Activated CD4-positive, alpha-beta T cell treated with anti-CD3 and anti-CD28 coated beads for 36 hours (primary cell): Measurements from ENCODE around the gene MRPS11. TPM values are rescaled to one million over a fixed set of nuclear protein-coding genes. Genes with fewer than 3 reads are reported as not detected.
"Not testable (repeated sequence)": the region's sequence is repeated elsewhere in the genome, so short reads cannot be mapped to it uniquely, and the experiment has no call there.

Experiments
- ATAC-seq: fragments of 200-7000 bp; cut with Tn5 transposase; one replicate; pipeline ENCODE4 v1.10.0; 2021; ENCODE audit warnings: mild to moderate bottlenecking, moderate library complexity
- CTCF ChIA-PET: fragments of 350-600 bp; sonication (Branson Sonifier 250); formaldehyde crosslinking; loops from one replicate; lab custom pipeline; 2021; ENCODE audit warnings: antibody characterized with exemption; lab: Charles Lee
- POLR2A ChIA-PET: fragments of 350-600 bp; sonication (Branson Sonifier 250); formaldehyde crosslinking; loops from one replicate; lab custom pipeline; 2021; ENCODE audit warnings: antibody characterized with exemption, inconsistent platforms; lab: Charles Lee
- DNase-seq: peaks from one replicate; pipeline ENCODE4 v3.0.0-alpha.2; 2020
- H3K27ac Mint-ChIP-seq: one replicate; pipeline ENCODE4 v1.8.0; 2021; ENCODE audit warnings: mixed read lengths
- H3K27me3 Mint-ChIP-seq: one replicate; pipeline ENCODE4 v1.8.0; 2021; ENCODE audit warnings: mixed read lengths
- H3K36me3 Mint-ChIP-seq: one replicate; pipeline ENCODE4 v1.8.0; 2021; ENCODE audit warnings: low read depth, mixed read lengths
- H3K4me1 Mint-ChIP-seq: one replicate; pipeline ENCODE4 v1.8.0; 2021; ENCODE audit warnings: mixed read lengths
- H3K4me3 Mint-ChIP-seq: one replicate; pipeline ENCODE4 v1.8.0; 2021; ENCODE audit warnings: mild to moderate bottlenecking, moderate library complexity, mixed read lengths
- H3K9me3 Mint-ChIP-seq: one replicate; pipeline ENCODE4 v1.8.0; 2021; ENCODE audit warnings: low read depth, mixed read lengths
- intact Hi-C, 2 experiments: fragments of 100-400 bp; cut with DNase I in 1 of 2; cut with micrococcal nuclease in 1 of 2; formaldehyde crosslinking; loops; one replicate each; pipeline versions ENCODE4 v1.14.2 to v1.15.1; 2022 to 2024; cut with DNase I, micrococcal nuclease
- total RNA-seq, 2 experiments: library from RNA; stranded (reverse); gene quantifications; one replicate each; pipeline ENCODE4 v1.2.3, GENCODE V29; 2021

MRPS11 gene
- total RNA-seq, 2 experiments from 2014 or later = 58.3 to 67.1 TPM

DNA sequence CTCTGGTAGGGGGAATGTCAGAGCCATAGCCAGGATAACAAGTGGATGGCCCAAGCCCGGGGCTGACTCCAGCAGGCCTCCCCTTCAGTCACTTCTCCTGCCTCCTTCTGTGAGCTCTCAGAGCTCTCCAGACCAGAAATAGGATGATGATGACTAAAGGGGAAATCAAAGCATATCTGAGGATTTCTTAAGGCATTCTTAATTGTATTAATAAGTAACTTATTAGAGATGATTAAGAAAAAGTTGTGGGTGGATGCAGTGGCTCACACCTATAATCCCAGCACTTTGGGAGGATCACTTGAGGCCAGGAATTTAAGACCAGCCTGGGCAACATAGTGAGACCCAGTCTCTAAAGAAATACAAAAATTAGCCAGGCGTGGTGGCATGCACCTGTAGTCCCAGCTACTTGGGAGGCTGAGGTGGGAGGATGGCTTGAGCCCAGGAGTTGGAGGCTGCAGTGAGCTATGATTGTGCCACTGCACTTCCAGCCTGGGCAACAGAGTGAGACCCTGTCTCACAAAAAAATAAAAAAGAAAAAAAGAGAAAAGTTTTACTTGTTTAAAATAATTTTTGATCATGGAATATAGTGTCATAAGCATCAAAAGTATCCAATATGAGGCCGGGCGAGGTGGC lies 6.3 kb downstream of the MRPS11 start:
- POLR2A ChIA-PET = interaction anchor here (0.7 kb wide), 1 partner anchor 410 kb away, joined by 4 read pairs; no protein-coding TSS in a partner anchor
- not testable (repeated sequence) for H3K9me3 Mint-ChIP-seq, ATAC-seq, H3K4me3 Mint-ChIP-seq, H3K27ac Mint-ChIP-seq, DNase-seq, H3K4me1 Mint-ChIP-seq, H3K27me3 Mint-ChIP-seq
- intact Hi-C loops = loop anchor here in 1 of 2 experiments (10.0 kb wide), 1 partner anchor 421 kb away; the partner anchor contains the start of gene HAPLN3
- CTCF ChIA-PET = interaction anchor here (1.4 kb wide), 1 partner anchor 190 kb away, joined by 4 read pairs; no protein-coding TSS in a partner anchor
- peaks cover 29% of the 10 kb centered on the region for H3K36me3 Mint-ChIP-seq

DNA sequence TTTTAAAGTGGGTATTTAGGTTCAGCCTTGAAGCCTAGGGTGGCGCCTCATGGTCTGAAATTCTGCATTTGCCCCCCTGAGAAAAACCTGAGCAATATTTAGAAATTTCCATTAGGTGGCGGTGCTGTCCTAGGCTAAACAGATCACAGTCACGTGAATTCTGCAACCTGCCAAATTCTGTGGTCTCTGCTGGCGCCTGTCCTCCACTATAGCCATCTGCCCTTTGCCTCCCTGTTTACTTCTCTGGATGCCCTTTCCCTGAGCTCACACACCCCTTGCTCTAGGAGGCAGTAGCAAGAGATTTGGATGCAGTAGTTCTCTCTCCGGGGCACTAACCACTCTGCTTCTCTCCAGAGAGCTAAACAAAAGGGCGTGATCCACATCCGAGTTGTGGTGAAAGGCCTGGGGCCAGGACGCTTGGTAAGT lies 9.1 kb downstream of the MRPS11 start:
- Mint-ChIP-seq H3K4me3 (no peak overlapping the region), H3K27ac (no peak overlapping the region), H3K9me3 (no peaks in the 10 kb centered on the region), H3K4me1 (peaks cover 9% of the 10 kb centered on the region), H3K27me3 (no peaks in the 10 kb centered on the region), H3K36me3 (peaks cover 29% of the 10 kb centered on the region)
- intact Hi-C loops = loop anchor here in 1 of 2 experiments (1.0 to 10.0 kb wide), 4 partner anchors 138 to 418 kb away; partner anchors contain the start of gene HAPLN3
- DNase-seq (peak; percentile 28), ATAC-seq (peak; percentile 60)
- ChIA-PET CTCF (interaction anchor here (0.6 to 1.2 kb wide), 4 partner anchors 15 to 187 kb away, joined by 3 to 4 read pairs (median 4); no protein-coding TSS in a partner anchor), POLR2A (no interaction called here)

DNA sequence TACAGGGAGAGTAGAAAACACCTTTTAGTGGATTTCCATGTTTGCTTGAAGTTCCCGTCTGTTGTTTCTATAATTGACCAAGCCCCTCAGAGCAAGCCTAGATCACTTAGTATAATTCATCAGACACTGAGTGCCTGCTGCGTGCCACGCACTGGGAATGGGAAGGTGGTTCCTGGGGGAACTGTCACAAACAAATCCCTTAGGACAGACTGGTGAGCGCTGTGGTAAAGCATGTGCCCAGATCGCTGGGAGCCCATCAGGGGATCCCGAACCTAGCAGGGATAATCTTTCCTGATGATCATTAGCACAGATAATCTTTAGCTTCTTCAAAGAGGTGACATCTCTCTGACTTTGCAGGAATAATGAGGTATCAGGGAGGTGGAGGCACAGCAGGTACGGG lies 9.6 kb downstream of the MRPS11 start:
- DNase-seq (no peak), ATAC-seq (no peak)
- Mint-ChIP-seq H3K27me3 (no peaks in the 10 kb centered on the region), H3K36me3 (peaks cover 28% of the 10 kb centered on the region), H3K27ac (no peak overlapping the region), H3K4me3 (no peak overlapping the region), H3K9me3 (no peaks in the 10 kb centered on the region), H3K4me1 (peaks cover 4% of the 10 kb centered on the region)
- intact Hi-C loops = loop anchor here in 1 of 2 experiments (5.0 to 10.0 kb wide), 2 partner anchors 355 to 418 kb away; partner anchors contain the start of gene HAPLN3
- POLR2A ChIA-PET = interaction anchor here (0.6 kb wide), 1 partner anchor 398 kb away, joined by 3 read pairs; no protein-coding TSS in a partner anchor
- CTCF ChIA-PET = interaction anchor here (0.7 to 1.9 kb wide), 3 partner anchors 22 to 187 kb away, joined by 3 to 5 read pairs (median 4); no protein-coding TSS in a partner anchor

DNA sequence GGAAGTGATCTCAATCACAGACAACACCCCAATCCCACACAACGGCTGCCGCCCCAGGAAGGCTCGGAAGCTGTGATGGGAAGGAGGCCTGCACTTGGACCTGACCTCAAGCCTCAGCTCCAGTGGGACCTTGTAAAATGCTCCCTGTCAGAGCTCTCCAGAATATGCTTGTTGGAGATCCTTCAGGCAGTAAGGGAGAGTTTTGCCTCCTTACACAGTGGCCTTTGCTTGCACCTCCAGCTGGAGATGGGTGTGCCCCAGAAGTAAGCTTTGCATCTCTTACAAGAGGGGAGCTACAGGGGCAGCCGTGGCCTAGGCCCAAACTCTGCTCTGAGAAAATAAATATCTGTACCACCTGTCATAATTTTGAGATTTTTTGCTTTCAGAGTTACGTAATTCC lies 10.4 kb downstream of the MRPS11 start:
- ChIA-PET POLR2A (interaction anchor here (0.6 kb wide), 1 partner anchor 397 kb away, joined by 3 read pairs; no protein-coding TSS in a partner anchor), CTCF (interaction anchor here (0.9 to 1.9 kb wide), 3 partner anchors 11 to 29 kb away, joined by 3 to 5 read pairs (median 4); partner anchors contain the start of genes MRPL46 and MRPS11)
- intact Hi-C loops = loop anchor here in 1 of 2 experiments (5.0 to 10.0 kb wide), 2 partner anchors 354 to 417 kb away; partner anchors contain the start of gene HAPLN3
- no peak for ATAC-seq
- Mint-ChIP-seq H3K36me3 (peaks cover 21% of the 10 kb centered on the region), H3K9me3 (no peaks in the 10 kb centered on the region), H3K4me1 (no peaks in the 10 kb centered on the region), H3K4me3 (no peak overlapping the region), H3K27me3 (no peaks in the 10 kb centered on the region), H3K27ac (no peak overlapping the region)
- no peak for DNase-seq

DNA sequence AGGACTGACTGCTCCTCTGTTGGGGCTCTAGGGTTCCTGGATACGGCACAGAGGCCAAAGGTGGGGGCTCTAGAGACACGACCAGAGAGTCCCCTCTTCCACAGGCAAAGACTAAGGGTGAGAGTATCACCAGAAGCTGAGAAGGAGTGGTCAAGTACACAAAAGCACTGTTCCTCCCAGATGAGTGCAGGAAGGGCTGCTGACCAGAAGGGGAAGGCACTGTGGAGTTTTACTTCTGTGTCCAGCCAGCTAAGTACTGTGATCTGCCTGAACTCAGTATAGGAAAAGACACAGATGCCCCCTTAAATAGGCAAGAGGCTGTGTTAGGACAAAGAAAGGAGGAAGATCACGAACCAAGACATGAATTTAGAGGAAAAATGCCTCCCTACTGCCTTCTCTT lies 11.7 kb downstream of the MRPS11 start:
- intact Hi-C loops = loop anchor here in 1 of 2 experiments (5.0 to 10.0 kb wide), 2 partner anchors 353 to 416 kb away; partner anchors contain the start of gene HAPLN3
- Mint-ChIP-seq H3K27me3 (no peaks in the 10 kb centered on the region), H3K4me3 (no peak overlapping the region), H3K9me3 (no peaks in the 10 kb centered on the region), H3K4me1 (no peaks in the 10 kb centered on the region), H3K27ac (no peak overlapping the region), H3K36me3 (peaks cover 21% of the 10 kb centered on the region)
- ChIA-PET POLR2A (no interaction called here), CTCF (interaction anchor here (0.6 kb wide), 2 partner anchors 88 to 295 kb away, joined by 3 read pairs; no protein-coding TSS in a partner anchor)
- ATAC-seq (no peak), DNase-seq (no peak)

DNA sequence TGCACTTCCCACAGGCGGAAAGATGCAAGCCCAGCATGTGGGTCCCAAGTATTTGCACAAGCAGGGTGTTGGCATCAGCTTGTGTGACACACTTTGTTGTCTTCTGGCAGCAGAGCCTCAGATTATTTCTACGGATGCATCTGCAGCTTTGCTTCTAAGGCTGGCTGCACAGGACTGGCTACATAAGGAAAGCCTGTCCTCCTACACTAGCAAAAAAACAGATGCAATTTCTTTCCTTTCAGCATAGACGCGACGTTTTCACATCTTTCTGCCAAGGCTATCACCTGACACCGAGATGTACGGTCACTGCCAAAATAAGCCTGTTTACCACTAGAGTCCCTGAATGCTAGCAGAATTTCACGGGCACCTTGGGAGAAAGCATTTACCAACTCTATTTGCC lies 13.5 kb downstream of the MRPS11 start:
- POLR2A ChIA-PET = no interaction called here
- no peak for ATAC-seq
- no peak overlapping the region for H3K27ac Mint-ChIP-seq
- no peaks in the 10 kb centered on the region for H3K27me3 Mint-ChIP-seq
- H3K4me1 Mint-ChIP-seq = no peaks in the 10 kb centered on the region
- H3K4me3 Mint-ChIP-seq = no peak overlapping the region
- CTCF ChIA-PET = interaction anchor here (0.6 kb wide), 1 partner anchor 168 kb away, joined by 3 read pairs; no protein-coding TSS in a partner anchor
- no peak for DNase-seq
- H3K36me3 Mint-ChIP-seq = peaks cover 17% of the 10 kb centered on the region
- no peaks in the 10 kb centered on the region for H3K9me3 Mint-ChIP-seq
- intact Hi-C loops = no loop called here

DNA sequence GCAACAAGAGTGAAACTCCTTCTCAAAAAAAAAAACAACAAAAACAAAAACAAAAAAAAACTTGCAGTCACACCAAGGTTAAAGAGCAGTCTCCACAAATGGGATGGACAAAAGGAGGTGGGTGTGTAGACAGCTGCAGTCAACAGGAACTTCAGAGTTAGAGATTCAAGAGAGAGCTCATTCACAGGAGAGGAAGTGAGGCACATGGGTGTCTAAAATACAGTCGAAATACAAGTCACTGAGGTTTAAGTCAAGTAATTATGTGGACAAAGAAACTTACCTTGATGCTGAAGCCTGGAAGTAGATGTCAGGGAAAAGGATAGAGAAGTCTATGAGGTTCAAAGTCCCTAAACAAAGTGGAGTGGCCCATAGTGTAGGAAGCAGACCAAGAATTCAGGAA lies 14.8 kb downstream of the MRPS11 start:
- ChIA-PET CTCF (no interaction called here), POLR2A (no interaction called here)
- ATAC-seq (no peak), DNase-seq (no peak)
- Mint-ChIP-seq H3K27ac (no peak overlapping the region), H3K4me3 (no peak overlapping the region), H3K9me3 (no peaks in the 10 kb centered on the region), H3K36me3 (peaks cover 7% of the 10 kb centered on the region), H3K27me3 (no peaks in the 10 kb centered on the region), H3K4me1 (no peaks in the 10 kb centered on the region)
- intact Hi-C loops = no loop called here

DNA sequence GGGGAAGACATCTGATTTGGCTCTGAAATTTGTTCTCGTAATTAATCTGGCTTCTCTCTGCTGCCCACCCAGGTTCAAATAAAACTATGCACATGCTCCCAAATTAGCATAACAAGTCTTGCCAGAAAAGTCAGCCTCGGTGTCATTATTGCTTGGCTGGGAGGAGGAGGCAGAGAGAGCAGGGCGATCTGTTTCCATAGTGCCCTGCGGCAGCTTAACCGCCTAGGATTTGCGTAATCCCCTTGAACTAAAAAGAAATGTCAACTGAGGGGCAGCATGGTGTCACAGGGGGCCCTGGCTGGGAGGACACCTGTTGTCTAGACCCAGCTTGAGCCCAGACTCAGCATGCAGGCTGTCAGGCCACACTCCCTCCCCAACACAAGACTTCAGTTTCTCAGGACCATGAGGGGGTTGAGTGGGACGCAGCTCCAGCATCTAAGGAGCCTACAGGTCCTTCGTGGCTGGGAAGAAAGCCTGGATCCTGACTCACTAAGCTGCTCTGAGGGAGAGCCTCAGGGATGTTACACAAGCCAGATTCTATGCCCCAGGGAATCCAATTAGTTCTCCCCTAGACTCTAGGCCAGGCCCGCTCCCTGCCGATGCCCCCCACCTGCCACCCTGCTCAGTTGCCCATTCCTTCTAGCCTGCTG lies 17.3 kb downstream of the MRPS11 start:
- Mint-ChIP-seq H3K27me3 (no peaks in the 10 kb centered on the region), H3K27ac (no peak overlapping the region), H3K4me3 (no peak overlapping the region), H3K36me3 (no peaks in the 10 kb centered on the region), H3K4me1 (no peaks in the 10 kb centered on the region), H3K9me3 (no peaks in the 10 kb centered on the region)
- DNase-seq (no peak), ATAC-seq (no peak)
- POLR2A ChIA-PET = no interaction called here
- CTCF ChIA-PET = no interaction called here
- intact Hi-C loops = no loop called here

DNA sequence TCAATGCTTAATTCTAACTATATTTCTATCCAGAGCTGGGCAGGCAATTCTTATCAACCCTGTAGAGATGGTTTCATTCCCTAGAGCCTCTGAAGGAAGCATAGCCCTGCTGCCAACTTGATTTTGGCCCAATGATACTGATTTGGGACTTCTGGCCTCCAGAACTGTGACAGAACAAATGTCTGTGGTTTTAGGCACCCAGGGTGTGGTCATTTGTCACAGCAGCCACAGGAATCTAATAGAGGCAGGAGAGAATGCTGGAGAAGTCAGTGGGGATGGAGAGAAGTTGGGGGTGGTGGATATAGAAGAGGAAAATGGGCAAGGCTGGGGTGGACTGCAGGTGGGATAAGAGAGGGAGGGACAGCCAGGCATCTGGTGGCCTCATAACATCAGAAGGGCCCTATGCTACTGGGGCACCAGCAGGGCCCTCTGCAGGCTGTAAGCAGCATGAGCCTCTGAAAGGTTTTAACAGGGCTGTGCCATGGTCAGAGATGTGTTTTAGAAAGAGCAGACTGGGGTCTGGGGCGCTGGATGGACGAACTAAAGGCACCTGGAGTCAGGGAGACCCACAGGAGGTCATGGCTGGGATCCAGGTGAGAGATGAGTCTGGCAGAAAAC lies 19.8 kb downstream of the MRPS11 start:
- CTCF ChIA-PET = no interaction called here
- intact Hi-C loops = no loop called here
- ATAC-seq (no peak), DNase-seq (no peak)
- H3K36me3 Mint-ChIP-seq = peaks cover 3% of the 10 kb centered on the region
- no peak overlapping the region for H3K27ac Mint-ChIP-seq
- no peaks in the 10 kb centered on the region for H3K9me3 Mint-ChIP-seq
- H3K4me1 Mint-ChIP-seq = no peaks in the 10 kb centered on the region
- H3K4me3 Mint-ChIP-seq = no peak overlapping the region
- H3K27me3 Mint-ChIP-seq = no peaks in the 10 kb centered on the region
- POLR2A ChIA-PET = interaction anchor here (0.6 kb wide), 1 partner anchor 238 kb away, joined by 3 read pairs; no protein-coding TSS in a partner anchor

DNA sequence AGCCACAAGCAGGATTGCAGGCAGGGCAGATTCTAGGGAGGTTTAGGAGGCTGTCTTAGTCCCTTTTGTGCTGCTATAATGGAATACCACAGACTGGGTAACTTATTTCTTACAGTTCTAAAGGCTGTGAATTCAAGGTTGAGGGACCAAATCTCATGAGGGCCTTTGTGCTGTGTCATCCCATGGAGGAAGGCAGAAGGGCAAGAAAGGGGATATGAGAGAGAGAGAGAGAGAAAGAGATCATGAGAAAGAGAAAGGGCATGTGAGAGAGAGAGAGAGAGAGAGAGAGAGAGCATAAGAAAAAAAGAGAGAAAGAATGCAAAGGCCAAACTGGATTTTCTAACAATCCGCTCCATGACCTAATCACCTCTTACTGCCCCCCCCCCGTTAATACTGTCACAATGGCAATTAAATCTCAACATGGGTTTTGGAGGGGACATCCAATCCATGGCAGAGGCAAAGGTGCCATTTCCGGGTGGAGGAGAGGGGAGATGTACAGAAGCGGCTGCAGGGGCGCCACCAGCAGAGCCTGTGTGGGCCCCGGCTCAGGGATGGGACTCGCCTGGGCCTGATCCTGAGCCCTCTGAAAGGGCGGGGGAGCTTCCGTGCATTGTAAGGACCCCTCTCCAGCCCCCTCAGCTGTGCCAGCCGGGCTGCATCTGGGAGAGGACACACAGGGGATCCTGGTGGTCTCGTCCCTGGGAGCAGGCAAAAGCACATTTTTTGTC lies 20.5 kb downstream of the MRPS11 start:
- DNase-seq = no peak
- Mint-ChIP-seq H3K4me3 (no peak overlapping the region), H3K9me3 (no peaks in the 10 kb centered on the region), H3K27ac (no peak overlapping the region), H3K4me1 (no peaks in the 10 kb centered on the region), H3K27me3 (no peaks in the 10 kb centered on the region), H3K36me3 (peaks cover 3% of the 10 kb centered on the region)
- no peak for ATAC-seq
- POLR2A ChIA-PET = no interaction called here
- CTCF ChIA-PET = no interaction called here
- intact Hi-C loops = no loop called here
